Heart right ventricle (tissue), 16 donors: ENCODE results near the gene STK24. TPM values are rescaled to one million over a fixed set of nuclear protein-coding genes. Genes with fewer than 3 reads are reported as not detected.

Source experiments
- ATAC-seq, 8 donors: fragments of 200-7000 bp; cut with Tn5 transposase; one replicate each; pipeline ENCODE4 v1.9.1; 2020; ENCODE audit warnings: mild to moderate bottlenecking in 8 of 8, moderate library complexity in 8 of 8, moderate number of reproducible peaks in 1 of 8
- DNase-seq, 2 donors: peaks; one replicate each; pipeline ENCODE4 v3.0.0-alpha.2; 2020
- H3K27ac ChIP-seq, 10 donors: fragments of 200-600 bp; sonication (generic) in 2 of 10; one replicate each; pipeline versions ENCODE4 v1.5.0 to v1.8.0; 2020 to 2022; ENCODE audit warnings: mild to moderate bottlenecking in 3 of 10
- H3K27me3 ChIP-seq, 7 donors: fragments of 200-600 bp; one replicate each; pipeline ENCODE4 v1.8.0; 2021 to 2022; ENCODE audit warnings: mild to moderate bottlenecking in 2 of 7
- H3K36me3 ChIP-seq, 9 donors: fragments of 200-600 bp; sonication (generic) in 1 of 9; one replicate each; pipeline versions ENCODE4 v1.5.0 to v1.8.0; 2020 to 2022; ENCODE audit warnings: mild to moderate bottlenecking in 2 of 9
- H3K4me1 ChIP-seq, 9 donors: fragments of 200-600 bp; sonication (generic) in 1 of 9; one replicate each; pipeline versions ENCODE4 v1.5.0 to v1.8.0; 2020 to 2022; ENCODE audit warnings: mild to moderate bottlenecking in 4 of 9
- H3K4me3 ChIP-seq, 10 donors: fragments of 200-600 bp; sonication (generic) in 2 of 10; one replicate each; pipeline versions ENCODE4 v1.5.0 to v1.8.0; 2020 to 2022; ENCODE audit warnings: mild to moderate bottlenecking in 7 of 10, moderate library complexity in 2 of 10
- H3K9me3 ChIP-seq, 11 donors: fragments of 200-600 bp in 10 of 11; sonication (generic) in 2 of 11; one replicate each; pipeline versions ENCODE4 v1.5.0 to v1.8.0; 2013 to 2022; ENCODE audit warnings: mild to moderate bottlenecking in 2 of 11, control low read depth in 1 of 11, moderate library complexity in 1 of 11
- WGBS, 2 donors: extraction: QIAGEN DNeasy Blood & Tissue Kit; methylation state at CpG; one replicate each; pipeline ENCODE4 v1.1.7; 2013; ENCODE audit warnings: inconsistent platforms in 1 of 2; 5-methylcytosine and 5-hydroxymethylcytosine counted together
- intact Hi-C, 10 donors: fragments of 100-400 bp; cut with DNase I; formaldehyde crosslinking; loops; one replicate each; pipeline versions ENCODE4 v1.11.1 to v1.14.2; 2022
- polyA plus RNA-seq, 2 donors: library from polyadenylated mRNA; stranded (reverse); fragments of 200-250 nt; gene quantifications; one replicate each; pipeline ENCODE4 v1.2.3, GENCODE V29; 2013
- total RNA-seq, 10 donors: library from RNA; stranded (reverse); fragmentation: NEBNext Ultra II Directional in 3 of 10; extraction: Animal tissue kit (Norgen Biotek cat#: 25700) in 3 of 10; gene quantifications; one replicate each; pipeline versions ENCODE4 v1.2.1 to v1.2.4, GENCODE V29; 2021 to 2023
- TF ChIP-seq, protein P1 (sequence below), 9 donors: fragments of 200-600 bp; sonication (generic) in 2 of 9; IDR thresholded peaks; one replicate each; pipeline versions ENCODE4 v1.5.0 to v1.8.0; 2021 to 2022; ENCODE audit warnings: antibody characterized with exemption in 9 of 9, mild to moderate bottlenecking in 5 of 9, moderate library complexity in 1 of 9
- donor health status: Arrhythmogenic right ventricular cardiomyopathy.
- donor health status: ischemic (EF 13 %, LVEDD 7.1; RV severe dilation, severe dysfunction).
- donor health status: healthy with polysubstance abuse.
- donor health status: DM: no; HTN: yes; CAD: no.
- donor health status: DM: no; HTN: no; CAD: no.
- donor health status: ischemic (EF 25% LVEDD 6.9; RV normal size, moderate dysfunction).
- donor health status: ischemic (EF 25% LVEDD 5.7; RV mildly dilated, moderate dysfunction).
- donor health status: healthy.
- donor health status: DM: yes; HTN: yes; CAD: no.
- donor health status: Ischemic cardiomyopathy.
- donor health status: ischemic (EF 35%, LVEDD 5.7; RV mildly dilated, moderate dysfunction).
- donor health status: nonischemic (EF 11% LVEDD 7.7; RV severe dilation, severe dysfunction).
- donor health status: DM: yes; HTN: yes; CAD: no.
- donor health status: PGD.
- donor health status: ischemic (EF 29% LVEDD 5.4; RV normal size, mild dysfunction).
- donor health status: nonischemic (EF 23%, LVEDD 6.1; RV moderate dilation, normal function).

Gene STK24
- total and polyA plus RNA-seq, 12 donors, result 20.8 to 72.9 (median 61.5) TPM

DNA sequence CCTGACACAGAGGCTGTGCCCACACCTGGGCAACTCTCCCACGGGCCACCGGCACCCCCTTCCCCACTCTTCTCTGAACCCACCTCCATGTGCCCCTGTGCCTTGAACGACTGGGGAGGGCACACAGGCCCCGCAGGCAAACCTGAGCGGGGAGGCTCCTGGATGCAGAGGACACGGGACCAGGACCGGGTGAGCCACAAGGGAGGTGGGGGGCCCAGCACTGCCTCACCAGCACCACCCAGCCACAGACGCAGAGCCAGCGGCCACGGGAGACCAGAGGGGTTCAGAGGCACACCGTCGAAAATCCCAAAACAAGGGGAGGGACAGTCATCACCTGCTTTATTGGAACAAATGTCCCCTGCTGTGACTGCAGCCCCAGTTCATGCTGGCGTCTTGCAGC is 49.4 kb downstream of the STK24 start:
- 95 to 96% methylated on average over 13 of the region's 13 CpGs for WGBS, 2 donors
- H3K9me3 ChIP-seq, result no peaks in the 10 kb centered on the region
- H3K27ac ChIP-seq, result no peak overlapping the region
- H3K4me3 ChIP-seq, result no peak overlapping the region
- TF ChIP-seq, protein P1, sequence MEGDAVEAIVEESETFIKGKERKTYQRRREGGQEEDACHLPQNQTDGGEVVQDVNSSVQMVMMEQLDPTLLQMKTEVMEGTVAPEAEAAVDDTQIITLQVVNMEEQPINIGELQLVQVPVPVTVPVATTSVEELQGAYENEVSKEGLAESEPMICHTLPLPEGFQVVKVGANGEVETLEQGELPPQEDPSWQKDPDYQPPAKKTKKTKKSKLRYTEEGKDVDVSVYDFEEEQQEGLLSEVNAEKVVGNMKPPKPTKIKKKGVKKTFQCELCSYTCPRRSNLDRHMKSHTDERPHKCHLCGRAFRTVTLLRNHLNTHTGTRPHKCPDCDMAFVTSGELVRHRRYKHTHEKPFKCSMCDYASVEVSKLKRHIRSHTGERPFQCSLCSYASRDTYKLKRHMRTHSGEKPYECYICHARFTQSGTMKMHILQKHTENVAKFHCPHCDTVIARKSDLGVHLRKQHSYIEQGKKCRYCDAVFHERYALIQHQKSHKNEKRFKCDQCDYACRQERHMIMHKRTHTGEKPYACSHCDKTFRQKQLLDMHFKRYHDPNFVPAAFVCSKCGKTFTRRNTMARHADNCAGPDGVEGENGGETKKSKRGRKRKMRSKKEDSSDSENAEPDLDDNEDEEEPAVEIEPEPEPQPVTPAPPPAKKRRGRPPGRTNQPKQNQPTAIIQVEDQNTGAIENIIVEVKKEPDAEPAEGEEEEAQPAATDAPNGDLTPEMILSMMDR (IDR thresholded peaks at IDR 0.05), result no peak
- no peaks in the 10 kb centered on the region for H3K27me3 ChIP-seq
- intact Hi-C loops, result no loop called here
- DNase-seq (no peak), ATAC-seq (no peak)
- H3K4me1 ChIP-seq, result peaks cover 29 to 80% (median 61%) of the 10 kb centered on the region in 9 donors
- H3K36me3 ChIP-seq, result no peaks in the 10 kb centered on the region

DNA sequence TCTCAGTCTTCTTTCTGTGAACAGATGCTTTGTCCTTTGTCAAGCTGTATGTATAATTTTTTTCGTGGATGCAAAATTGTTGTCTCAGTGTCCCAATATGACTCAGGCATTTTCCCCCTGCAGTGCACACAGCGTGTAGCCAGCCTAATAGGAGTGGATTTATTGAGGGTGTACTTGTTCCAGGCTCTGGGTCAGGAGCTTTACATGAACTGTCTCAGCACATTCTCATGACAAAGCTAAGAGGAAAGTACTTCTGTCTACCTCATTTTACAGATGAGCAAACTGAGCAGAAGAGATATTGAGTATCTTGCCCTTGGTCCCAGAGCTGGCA is 50.8 kb downstream of the STK24 start:
- no peaks in the 10 kb centered on the region for H3K9me3 ChIP-seq
- H3K4me1 ChIP-seq, result peaks cover 34 to 84% (median 73%) of the 10 kb centered on the region in 9 donors
- no peaks in the 10 kb centered on the region for H3K36me3 ChIP-seq
- no peak overlapping the region for H3K27ac ChIP-seq
- ATAC-seq (no peak), DNase-seq (no peak)
- 92 to 98% methylated on average over 2 of the region's 2 CpGs for WGBS, 2 donors
- TF ChIP-seq, protein P1 (IDR thresholded peaks at IDR 0.05), result no peak
- no peaks in the 10 kb centered on the region for H3K27me3 ChIP-seq
- no peak overlapping the region for H3K4me3 ChIP-seq
- intact Hi-C loops, result no loop called here

DNA sequence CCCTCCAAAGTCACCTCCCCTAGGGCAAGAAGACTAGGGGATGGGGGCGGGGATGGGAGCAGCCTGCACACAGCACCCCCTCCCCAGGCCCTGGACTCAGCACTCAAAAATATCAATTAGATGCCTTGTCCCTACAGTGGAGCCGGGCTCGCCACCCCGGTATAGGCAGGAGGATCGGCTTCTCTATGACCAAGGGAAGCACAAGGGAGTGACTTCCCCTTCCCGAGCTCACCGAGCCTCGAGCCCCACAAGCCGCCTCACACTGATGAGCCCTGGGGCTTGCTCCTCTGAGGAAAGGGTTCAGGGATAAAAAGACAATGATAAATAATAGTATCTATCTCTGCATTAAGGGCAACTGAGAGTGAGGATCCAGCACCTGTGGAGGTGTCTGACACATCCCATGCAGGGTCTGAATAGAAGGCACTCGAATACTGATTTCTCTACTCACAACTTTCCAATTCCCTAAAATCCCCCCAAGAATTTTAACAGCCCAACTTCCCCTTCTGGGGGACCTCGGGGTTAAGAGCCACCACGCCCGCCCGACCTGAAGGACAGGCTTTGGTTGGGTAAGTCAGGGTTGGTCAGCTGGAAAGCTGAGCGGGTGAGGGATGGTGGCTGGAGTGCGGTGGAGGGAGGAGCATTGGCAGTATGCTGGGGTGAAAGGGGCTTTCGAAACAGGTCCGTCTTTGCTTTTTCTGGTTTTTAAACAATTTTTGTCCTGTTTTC is 51.3 kb downstream of the STK24 start:
- peaks cover 34 to 87% (median 79%) of the 10 kb centered on the region in 9 donors for H3K4me1 ChIP-seq
- intact Hi-C loops, result no loop called here
- H3K4me3 ChIP-seq, result no peak overlapping the region
- no peak for ATAC-seq
- H3K9me3 ChIP-seq, result no peaks in the 10 kb centered on the region
- no peak overlapping the region for H3K27ac ChIP-seq
- H3K36me3 ChIP-seq, result no peaks in the 10 kb centered on the region
- H3K27me3 ChIP-seq, result no peaks in the 10 kb centered on the region
- TF ChIP-seq, protein P1 (IDR thresholded peaks at IDR 0.05), result no peak
- WGBS, 2 donors, result 87 to 88% methylated on average over 18 of the region's 18 CpGs
- no peak for DNase-seq

DNA sequence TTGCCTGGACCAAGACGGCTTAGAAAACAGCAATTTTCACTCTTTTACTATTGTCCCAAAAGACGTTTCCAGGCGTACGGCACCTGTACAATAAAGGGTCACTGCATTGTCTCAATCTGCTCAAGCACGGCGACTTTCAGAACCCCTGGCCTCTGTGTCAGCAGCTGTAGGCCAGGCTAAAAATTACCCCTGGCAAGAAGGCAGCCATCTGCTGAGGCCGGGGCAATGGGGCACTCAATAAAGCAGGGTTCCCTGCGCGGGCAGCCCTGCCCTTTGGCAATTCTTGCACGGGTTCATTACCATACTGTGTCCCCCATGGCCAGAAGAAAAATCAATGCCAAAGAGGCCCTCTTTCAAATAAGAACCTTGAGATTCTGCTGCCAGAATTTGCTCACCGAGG is 52.1 kb downstream of the STK24 start:
- TF ChIP-seq, protein P1 (IDR thresholded peaks at IDR 0.05), result no peak
- Histone ChIP-seq H3K4me3 (no peak overlapping the region), H3K36me3 (no peaks in the 10 kb centered on the region), H3K9me3 (no peaks in the 10 kb centered on the region), H3K27ac (peak overlapping the region in 3 of 10 donors; percentile 17 to 37 (median 21)), H3K4me1 (peaks cover 34 to 88% (median 77%) of the 10 kb centered on the region in 9 donors), H3K27me3 (no peaks in the 10 kb centered on the region)
- DNase-seq, result no peak
- WGBS, 2 donors, result 60 to 70% methylated on average over 11 of the region's 11 CpGs
- intact Hi-C loops, result loop anchor here in 1 of 10 donors (5.0 kb wide), 1 partner anchor 43 kb away; no protein-coding TSS in a partner anchor
- peak in 4 of 8 donors; percentile 33 to 53 (median 40) for ATAC-seq
